A549 treated with ZK216348 at 1 μM for 4 hours (cell line): ENCODE results near the gene AGAP1. TPM values are rescaled to one million over a fixed set of nuclear protein-coding genes. Genes with fewer than 3 reads are reported as not detected.

Source experiments
- total RNA-seq: library from RNA; stranded (reverse); fragments of 200-300 nt; extraction: Qiagen RNA extraction; gene quantifications from 5 replicates; pipeline ENCODE4 v1.2.3, GENCODE V29; 2022; ENCODE audit warnings: low read depth

Gene AGAP1
- total RNA-seq, result 14.9 to 25.5 TPM (median 21.0 TPM) in 5 replicates

DNA sequence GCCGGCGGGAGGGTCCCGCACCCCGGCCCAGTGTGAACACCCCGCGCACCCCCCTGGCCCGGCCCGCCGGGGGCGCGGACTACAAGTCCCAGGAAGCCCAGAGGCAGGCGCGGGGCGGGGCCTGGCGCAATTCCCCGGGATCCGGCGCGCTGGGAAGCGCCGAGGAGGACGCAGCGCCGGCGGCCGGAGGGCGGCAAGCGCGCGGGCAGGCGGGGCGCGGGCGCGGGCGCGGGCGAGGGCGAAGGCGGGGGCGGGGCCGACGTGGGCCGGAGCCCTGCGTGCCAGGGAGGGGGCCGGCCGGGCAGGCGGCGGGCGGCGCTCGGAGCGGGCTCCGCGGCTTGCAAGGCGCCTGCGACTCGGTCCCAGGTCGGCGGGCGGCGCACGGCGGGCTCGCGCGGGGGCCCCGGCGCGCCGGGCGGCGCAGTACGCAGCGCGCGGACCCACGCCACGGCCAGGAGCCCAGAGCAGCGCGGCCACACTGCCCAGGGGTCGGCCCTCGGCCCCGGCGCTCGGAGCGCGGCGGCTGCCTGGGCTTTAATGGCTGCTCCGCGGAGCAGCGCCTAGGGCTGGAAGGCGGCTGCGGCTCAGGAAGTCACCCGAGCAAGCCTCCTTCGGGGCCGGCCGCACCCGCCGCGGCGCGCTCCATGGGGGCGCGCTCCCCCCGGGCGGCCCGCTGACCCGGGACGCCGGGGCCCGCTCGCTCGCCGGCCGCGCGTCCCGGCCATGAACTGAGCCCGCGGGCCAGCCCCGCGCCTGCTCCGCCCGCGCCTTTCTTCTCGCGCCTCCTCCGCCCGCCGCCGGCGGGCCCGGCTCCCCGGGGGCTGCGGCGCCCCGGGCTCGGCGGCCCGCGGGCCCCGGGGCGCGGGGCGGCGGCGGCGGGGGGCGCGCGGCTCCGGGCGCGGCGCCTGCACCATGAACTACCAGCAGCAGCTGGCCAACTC, at the start of gene AGAP1:
Gene AGAP1, plus strand, starts transcription at position 269 of the 941 bp plus-strand sequence.

DNA sequence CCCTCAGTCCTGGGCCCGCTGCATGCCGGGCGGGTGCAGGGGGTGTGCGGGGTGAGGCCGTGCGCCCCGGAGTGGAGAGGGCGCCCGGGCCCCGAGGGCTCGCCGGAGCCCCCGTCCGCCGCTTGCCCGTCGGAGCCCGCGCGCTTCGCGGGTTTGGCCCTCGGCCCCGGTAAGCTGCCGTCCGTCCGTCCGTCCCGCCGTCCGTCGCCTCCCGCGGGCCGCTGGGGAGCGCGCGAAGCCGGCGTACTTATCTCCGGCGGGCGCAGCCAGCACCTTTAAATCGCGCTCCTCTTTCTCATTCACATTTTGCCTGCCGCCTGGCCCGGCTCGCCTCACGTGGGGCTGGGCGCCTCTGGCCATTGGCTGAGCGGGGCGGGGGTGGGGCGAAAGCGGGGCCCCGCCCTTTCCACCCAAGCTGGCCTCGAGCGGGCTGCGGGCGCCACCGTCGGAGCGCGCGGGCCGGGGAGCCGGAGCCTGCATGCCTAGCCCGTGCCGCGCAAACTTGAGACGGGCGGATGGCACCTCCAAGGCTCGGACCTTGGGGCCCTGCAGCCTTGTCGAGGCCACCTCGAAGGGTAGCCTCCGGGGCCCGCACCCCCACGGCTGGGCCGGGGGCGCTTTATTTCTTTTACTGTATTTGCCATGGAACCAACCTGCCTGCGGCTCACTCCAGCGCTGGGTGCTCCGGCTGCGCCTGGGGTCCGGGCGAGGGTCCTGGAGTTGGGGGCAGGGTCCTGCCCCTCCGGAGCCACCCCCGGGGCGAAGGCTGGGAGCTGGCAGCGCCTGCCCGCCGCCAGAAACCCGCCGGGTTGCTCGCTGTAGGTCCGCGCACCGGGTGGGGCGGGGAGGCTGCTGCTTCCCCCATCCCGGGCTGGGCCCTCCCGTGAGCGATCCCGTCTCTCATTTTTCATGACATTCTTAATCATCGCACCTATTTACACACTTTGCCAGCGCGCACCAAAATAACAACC, 674.6 kb downstream of the AGAP1 start, which contains the start of gene GBX2:
Gene GBX2, minus strand, starts transcription at position 277 of the 971 bp plus-strand sequence. CDS start 415 bp downstream, outside the sequence.

